BJ (cell line): Measurements from ENCODE around the gene C10orf62. TPM values are rescaled to one million over a fixed set of nuclear protein-coding genes. Genes with fewer than 3 reads are reported as not detected.

Source experiments
- CTCF ChIA-PET: fragments of 350-600 bp; formaldehyde crosslinking; extraction: SDS; loops from one replicate; lab custom pipeline; 2021; ENCODE audit warnings: antibody characterized with exemption, inconsistent platforms; lab: Yijun Ruan, JAX
- POLR2A ChIA-PET: fragments of 300-600 bp; sonication (Branson Sonifier 250); formaldehyde crosslinking; extraction: SDS; loops from one replicate; lab custom pipeline; 2021; ENCODE audit warnings: antibody characterized with exemption; lab: Charles Lee
- DNase-seq: peaks from one replicate; pipeline ENCODE4 v3.0.0-alpha.2; 2011; ENCODE audit warnings: low read depth
- H3K27me3 ChIP-seq: 2 replicates; pipeline ENCODE4 v1.6.0; 2011; ENCODE audit warnings: low read length; ENCODE audit not compliant: control insufficient read depth, insufficient read depth
- H3K36me3 ChIP-seq: 2 replicates; pipeline ENCODE4 v1.5.1; 2011; ENCODE audit warnings: low read length; ENCODE audit not compliant: control insufficient read depth, insufficient read depth
- H3K4me3 ChIP-seq: 2 replicates; pipeline ENCODE4 v1.5.1; 2011; ENCODE audit warnings: low read depth, mild to moderate bottlenecking, control low read depth, low read length
- polyA plus RNA-seq: library from polyadenylated mRNA; depleted of rRNA; stranded (reverse); fragments of >200 nt; gene quantifications from 2 replicates; pipeline ENCODE4 v1.2.3, GENCODE V29; 2011
- TF ChIP-seq, protein P1 (sequence below): IDR thresholded peaks from 2 replicates; pipeline ENCODE4 v1.5.1; 2011; ENCODE audit warnings: low read depth, mild to moderate bottlenecking, control low read depth, inconsistent platforms, low read length, moderate library complexity; ENCODE audit not compliant: insufficient read depth

C10orf62 gene
- polyA plus RNA-seq, 1 experiment: not detected

DNA sequence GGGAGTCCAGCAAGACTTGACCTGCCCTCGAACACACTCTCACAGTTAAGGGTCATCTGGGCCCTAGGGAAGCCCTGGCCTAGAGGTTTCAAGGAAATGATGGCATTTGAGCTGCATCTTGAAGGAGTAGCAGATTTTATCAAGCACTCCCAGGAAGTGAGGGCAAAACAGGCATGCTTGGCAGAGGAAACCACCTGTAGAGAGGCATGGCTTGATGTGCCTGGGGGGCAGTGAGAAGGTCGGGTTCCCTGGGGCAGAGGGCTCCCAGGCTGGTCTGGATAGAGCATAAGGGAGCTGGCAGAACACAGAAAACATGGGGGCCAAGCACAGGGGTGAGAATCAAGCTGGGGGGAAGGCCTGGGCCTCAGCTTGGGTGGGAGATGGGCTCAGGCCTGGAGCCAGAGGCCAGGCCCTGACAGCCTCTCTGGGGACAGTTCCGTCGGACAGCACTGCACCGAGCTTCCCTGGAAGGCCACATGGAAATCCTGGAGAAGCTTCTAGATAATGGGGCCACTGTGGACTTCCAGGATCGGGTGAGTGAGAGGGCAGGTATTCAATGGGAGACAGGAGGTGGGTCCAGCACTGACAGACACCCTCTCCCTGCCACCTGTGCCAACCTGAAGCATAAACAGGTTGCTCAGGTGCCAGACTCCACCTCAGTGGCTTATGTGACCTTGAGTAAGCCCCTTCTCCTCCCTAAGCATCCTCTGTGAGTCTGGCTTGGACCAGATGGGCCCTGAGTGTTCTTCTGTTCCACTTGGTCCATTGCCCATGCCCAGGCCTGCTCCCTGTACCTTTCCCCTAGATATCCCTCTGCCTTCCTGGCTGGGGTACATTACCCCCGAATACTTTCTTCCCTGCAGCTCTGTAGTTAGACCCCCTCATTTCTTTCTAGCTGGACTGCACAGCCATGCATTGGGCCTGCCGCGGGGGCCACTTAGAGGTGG, 8.8 kb upstream of the C10orf62 start:
- ChIA-PET POLR2A (no interaction called here), CTCF (interaction anchor here (1.2 to 1.9 kb wide), 2 partner anchors 9 to 32 kb away, joined by 3 to 5 read pairs; no protein-coding TSS in a partner anchor)
- DNase-seq: no peak
- Histone ChIP-seq H3K27me3 (no peaks in the 10 kb centered on the region), H3K36me3 (no peaks in the 10 kb centered on the region), H3K4me3 (no peak overlapping the region)
- TF ChIP-seq, protein P1, sequence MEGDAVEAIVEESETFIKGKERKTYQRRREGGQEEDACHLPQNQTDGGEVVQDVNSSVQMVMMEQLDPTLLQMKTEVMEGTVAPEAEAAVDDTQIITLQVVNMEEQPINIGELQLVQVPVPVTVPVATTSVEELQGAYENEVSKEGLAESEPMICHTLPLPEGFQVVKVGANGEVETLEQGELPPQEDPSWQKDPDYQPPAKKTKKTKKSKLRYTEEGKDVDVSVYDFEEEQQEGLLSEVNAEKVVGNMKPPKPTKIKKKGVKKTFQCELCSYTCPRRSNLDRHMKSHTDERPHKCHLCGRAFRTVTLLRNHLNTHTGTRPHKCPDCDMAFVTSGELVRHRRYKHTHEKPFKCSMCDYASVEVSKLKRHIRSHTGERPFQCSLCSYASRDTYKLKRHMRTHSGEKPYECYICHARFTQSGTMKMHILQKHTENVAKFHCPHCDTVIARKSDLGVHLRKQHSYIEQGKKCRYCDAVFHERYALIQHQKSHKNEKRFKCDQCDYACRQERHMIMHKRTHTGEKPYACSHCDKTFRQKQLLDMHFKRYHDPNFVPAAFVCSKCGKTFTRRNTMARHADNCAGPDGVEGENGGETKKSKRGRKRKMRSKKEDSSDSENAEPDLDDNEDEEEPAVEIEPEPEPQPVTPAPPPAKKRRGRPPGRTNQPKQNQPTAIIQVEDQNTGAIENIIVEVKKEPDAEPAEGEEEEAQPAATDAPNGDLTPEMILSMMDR: no peak

DNA sequence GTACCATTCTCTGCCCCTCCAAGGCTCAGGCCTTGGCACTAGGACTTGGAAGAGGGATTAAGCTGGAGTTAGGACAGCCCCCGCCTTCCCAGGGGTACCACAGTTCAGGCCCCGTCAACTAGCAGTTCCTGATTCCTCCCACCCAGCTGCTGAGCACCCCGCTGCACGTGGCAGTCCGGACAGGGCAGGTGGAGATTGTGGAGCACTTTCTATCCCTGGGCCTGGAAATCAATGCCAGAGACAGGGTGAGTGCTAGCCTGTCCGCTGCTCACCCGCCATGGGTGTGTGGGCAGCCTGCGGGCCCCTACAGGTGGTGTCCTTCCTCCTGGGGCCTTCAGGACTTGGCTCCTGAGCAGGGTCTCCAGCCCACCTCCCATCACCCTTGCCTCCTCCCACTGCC, 7.4 kb upstream of the C10orf62 start:
- DNase-seq: no peak
- TF ChIP-seq, protein P1: no peak
- no peaks in the 10 kb centered on the region for H3K27me3 ChIP-seq
- no peak overlapping the region for H3K4me3 ChIP-seq
- POLR2A ChIA-PET: interaction anchor here (0.6 kb wide), 1 partner anchor 83 kb away, joined by 7 read pairs; no protein-coding TSS in a partner anchor
- CTCF ChIA-PET: interaction anchor here (1.9 kb wide), 1 partner anchor 10 kb away, joined by 5 read pairs; no protein-coding TSS in a partner anchor
- no peaks in the 10 kb centered on the region for H3K36me3 ChIP-seq

GRCh38 chr10:97583476-97583875, 6.0 kb upstream of the C10orf62 start:
- TF ChIP-seq, protein P1: no peak
- ChIA-PET POLR2A (no interaction called here), CTCF (interaction anchor here (0.6 to 3.7 kb wide), 3 partner anchors 9 to 18 kb away, joined by 3 to 16 read pairs (median 3); partner anchors contain the start of gene ANKRD2)
- H3K4me3 ChIP-seq: no peak overlapping the region
- DNase-seq: no peak
- H3K27me3 ChIP-seq: no peaks in the 10 kb centered on the region
- no peaks in the 10 kb centered on the region for H3K36me3 ChIP-seq

- TF ChIP-seq, protein P1: no peak
- no peaks in the 10 kb centered on the region for H3K36me3 ChIP-seq
- ChIA-PET POLR2A (no interaction called here), CTCF (interaction anchor here (0.6 to 3.7 kb wide), 4 partner anchors 10 to 139 kb away, joined by 3 to 16 read pairs (median 4); partner anchors contain the start of gene ANKRD2)
- no peak within 1 kb of the TSS for H3K4me3 ChIP-seq
- no peaks in the 10 kb centered on the region for H3K27me3 ChIP-seq
- DNase-seq: no peak
Observed at GRCh38 chr10:97584060-97584797, 5.3 kb upstream of the C10orf62 start, which contains the start of gene HOGA1. Gene HOGA1, plus strand, starts transcription at chr10:97584389. Its CDS starts 315 bp downstream, at chr10:97584704.
